ENCODE measurements around the gene LAMC3.
A peak's percentile ranks its signal among the peaks of the same experiment; 100 is the strongest.

The LAMC3 gene

DNA sequence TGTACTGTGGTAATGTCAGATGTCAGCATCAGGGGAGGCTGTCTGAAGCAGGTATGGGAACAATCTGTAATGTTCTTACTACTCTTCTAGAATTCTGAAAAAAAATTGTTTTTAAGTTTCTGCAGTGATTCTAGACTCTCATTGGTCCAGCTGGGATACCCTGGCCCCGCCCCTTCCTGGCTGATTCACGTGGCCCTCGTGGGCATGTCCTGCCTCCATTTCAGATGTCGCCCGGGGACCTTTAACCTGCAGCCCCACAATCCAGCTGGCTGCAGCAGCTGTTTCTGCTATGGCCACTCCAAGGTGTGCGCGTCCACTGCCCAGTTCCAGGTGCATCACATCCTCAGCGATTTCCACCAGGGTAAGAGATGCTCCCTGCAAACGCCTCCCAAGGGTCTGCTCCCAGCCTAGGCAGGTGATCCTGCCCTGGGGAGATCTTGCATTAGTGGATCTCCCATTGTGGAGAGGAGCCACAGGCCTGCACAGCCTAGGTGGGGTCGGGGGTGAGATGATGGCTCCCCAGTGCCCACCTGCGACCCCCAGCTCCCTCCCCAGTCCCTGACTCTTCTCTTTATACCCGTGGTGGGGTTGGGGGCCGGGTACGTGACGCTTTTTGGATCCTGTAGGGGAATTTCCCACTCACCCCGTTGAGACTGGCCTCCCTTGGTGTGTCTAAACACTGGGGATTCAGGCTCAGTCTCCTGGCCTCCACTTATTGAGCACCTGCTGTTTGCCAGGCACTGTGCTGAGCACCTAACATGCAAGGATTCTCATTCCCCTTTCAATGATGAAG, 36.5 kb downstream of the LAMC3 start:
- peak in 1 of 2 donors; percentile 24 for DNase-seq (ENCODE audit: low read depth in 2 of 2)

DNA sequence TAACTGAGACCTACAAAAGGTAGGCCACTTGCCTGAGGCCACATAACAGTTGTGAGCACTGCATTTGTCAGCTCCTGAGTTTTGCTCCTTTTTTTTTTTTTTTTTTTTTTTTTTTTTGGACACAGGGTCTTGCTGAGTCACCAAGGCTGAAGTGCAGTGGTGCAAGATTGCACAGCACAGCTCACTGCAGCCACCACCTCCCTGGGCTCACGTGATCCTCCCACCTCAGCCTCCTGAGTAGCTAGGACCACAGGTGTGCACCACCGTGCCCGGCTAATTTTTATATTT, 37.1 kb downstream of the LAMC3 start:
- DNase-seq (ENCODE audit: low read depth in 2 of 2), result no peak

- peak; percentile 52 to 56 for DNase-seq (ENCODE audit: low read depth in 2 of 2)
These were observed 37.7 kb downstream of the LAMC3 start for GRCh38 chr9:131046581-131047202.

GRCh38 chr9:131048332-131048731, 39.4 kb downstream of the LAMC3 start:
- no peak for DNase-seq (ENCODE audit: low read depth in 2 of 2)

GRCh38 chr9:131048820-131049219, 39.8 kb downstream of the LAMC3 start:
- DNase-seq (ENCODE audit: low read depth in 2 of 2), result no peak

DNA sequence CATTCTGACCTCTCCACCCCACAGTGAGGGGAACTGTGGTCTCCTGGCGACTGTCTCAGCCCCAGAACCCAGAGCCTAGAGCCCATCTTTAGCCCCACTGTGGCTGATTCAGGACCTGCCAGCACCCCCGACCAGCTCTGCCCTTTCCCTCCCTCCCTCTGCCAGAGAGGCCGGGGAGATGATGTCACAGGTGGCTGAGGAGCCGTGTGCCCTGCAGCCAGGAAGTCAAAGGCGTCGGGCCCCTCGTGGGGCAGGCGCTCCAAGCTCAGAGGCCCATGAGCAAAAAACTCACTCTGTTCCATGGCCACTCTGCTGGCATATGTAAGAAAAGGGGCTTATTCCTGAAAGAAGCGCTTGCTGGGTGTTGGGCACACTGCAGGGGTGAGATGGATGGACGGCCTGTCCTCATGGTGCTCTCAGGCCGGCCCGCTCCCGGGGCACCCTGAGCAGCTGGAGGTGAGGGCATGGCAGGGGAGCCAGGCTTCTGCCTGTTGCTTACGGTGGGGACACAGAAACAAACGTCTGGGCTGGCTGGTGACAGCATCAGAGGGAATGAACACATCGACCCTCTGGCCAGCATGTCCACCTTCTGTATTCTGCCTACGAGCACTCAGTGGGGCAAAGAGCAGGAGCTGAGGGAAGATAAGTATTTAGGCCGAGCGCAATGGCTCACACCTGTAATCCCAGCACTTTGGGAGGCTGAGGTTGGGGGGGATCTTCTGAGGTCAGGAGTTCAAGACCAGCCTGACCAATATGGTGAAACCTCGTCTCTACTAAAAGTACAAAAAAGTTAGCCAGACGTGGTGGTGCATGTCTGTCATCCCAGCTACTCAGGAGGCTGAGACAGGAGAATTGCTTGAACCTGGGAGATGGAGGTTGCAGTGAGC, 41.1 kb downstream of the LAMC3 start:
- no peak for DNase-seq (ENCODE audit: low read depth in 2 of 2)

DNA sequence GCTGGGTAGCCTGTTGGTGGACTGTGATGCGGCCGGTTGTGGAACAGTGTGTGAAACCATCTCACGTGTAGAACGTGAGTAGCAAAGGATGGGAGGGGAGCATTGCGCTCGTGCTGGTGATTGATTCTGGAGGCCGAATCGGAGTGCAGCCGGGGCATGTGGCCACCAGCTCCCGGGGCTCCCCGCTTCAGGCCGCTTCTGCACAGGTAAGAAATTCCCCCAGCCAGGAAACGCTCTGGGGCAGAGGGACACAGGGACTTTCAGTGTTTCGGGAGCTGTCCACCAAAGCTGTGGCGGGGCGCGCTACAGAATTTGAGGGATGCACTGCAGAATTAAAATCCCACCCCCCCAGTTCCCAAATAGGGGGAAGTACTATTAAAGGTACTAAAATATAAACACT, 41.9 kb downstream of the LAMC3 start:
- DNase-seq (ENCODE audit: low read depth in 2 of 2), result no peak

DNA sequence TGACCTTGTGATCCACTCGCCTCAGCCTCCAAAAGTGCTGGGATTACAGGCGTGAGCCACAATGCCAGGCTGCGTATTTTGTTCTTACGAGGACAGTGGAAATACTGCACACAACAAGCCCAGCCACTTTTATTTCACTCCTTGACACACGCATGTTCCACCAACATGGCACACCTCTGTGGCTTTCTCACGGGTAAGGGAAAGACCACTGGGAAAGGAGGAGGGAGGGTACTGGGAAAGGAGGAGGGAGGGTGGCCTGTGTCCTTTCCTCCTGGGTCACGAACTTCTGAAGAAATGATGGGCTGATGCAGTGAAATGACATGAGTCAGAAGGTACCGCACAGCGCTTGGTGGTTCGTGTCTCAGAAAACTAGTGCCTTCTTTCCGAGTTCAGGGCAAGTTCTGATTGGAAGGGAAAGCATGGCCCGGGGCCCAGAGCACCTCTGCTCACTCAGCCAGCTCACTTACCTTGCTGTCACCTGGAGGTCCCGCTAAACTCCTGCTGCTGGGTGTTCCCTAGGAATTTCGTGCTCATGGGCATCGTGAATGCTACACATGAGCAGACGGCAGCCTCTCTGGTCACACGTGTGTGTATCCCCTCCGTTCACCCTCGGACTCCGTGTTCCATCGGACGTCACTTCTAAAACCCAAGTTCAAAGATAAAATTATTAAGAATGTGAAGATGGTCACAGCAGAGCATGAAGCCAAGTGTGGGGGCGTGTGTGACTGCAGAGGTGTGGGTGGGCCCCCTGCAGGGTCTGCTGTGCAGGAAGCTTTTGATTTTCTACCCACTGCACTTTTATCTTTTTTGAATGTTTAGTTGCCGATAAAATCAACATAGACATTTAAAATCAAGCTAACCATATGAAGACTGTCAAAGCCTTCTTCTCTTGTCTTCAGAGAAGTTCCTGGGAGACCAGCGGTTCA, 42.9 kb downstream of the LAMC3 start:
- no peak for DNase-seq (ENCODE audit: low read depth in 2 of 2)

GRCh38 chr9:131053896-131054295, 44.9 kb downstream of the LAMC3 start:
- no peak for DNase-seq (ENCODE audit: low read depth in 2 of 2)

GRCh38 chr9:131056781-131057506, 48.0 kb downstream of the LAMC3 start:
- DNase-seq (ENCODE audit: low read depth in 2 of 2), result no peak

DNA sequence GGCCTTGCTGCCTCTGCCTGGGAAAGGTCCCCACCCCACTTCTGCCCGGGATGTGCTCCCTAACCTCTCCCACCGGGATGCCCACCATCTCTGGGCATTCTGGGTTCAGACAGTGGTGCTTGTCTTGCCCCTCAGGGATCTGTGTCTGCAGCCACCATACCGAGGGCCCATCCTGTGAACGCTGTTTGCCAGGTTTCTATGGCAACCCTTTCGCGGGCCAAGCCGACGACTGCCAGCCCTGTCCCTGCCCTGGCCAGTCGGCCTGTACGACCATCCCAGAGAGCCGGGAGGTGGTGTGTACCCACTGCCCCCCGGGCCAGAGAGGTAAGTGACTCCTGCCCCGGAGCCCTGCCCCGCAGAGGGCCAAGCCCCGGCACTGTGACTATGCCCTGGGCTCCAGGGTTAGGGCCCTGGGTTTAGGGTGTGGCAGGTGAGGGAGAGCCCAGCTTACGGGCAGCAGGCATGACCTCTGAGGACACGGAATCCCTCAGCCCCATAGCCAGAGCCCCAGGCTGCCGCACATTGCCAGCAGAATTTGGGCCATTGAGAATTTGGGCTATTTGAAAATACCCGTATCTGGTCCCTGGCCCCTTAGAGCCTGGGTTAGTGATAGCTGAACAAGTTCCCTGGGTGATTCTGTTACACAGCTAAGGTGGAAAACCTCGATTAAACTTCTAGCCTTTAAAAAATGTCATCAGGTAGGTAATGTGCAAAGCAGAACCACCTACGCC, 52.1 kb downstream of the LAMC3 start:
- no peak for DNase-seq (ENCODE audit: low read depth in 2 of 2)

DNA sequence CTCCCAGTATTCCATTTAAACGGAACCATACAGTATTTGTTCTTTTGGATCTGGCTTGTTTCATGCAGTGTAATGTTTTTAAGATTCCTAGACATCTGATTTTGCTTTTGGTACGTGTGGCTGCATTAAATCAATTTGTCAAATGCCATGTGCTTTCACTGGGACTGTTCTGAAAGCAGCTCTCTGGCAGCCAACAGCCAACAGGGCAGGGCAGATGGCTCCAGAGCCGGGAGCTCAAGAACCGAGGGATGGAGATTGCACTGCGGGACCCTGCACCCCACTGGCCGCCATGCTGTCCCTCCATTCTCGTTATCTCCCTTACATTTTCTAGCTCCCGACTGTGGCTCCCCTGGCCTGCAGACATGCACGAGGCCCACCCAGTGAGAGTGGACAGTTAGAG, 54.0 kb downstream of the LAMC3 start:
- DNase-seq (ENCODE audit: low read depth in 2 of 2), result no peak

DNA sequence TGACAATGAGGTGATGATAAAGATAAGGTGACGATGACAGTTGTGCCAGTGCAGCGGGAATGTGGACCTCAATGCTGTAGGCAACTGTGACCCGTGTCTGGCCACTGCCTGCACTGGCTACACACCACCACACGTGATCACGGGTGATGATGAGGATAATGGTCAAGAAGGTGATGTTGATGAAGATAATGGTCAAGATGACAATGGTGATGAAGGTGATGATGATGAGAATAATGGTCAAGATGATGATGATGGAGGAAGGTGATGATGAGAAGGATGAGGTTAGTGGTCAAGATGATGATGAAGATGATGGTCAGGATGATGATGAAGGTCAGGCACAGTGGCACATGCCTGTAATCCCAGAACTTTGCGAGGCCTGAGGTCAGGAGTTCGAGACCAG, 56.6 kb downstream of the LAMC3 start:
- DNase-seq (ENCODE audit: low read depth in 2 of 2), result no peak

DNA sequence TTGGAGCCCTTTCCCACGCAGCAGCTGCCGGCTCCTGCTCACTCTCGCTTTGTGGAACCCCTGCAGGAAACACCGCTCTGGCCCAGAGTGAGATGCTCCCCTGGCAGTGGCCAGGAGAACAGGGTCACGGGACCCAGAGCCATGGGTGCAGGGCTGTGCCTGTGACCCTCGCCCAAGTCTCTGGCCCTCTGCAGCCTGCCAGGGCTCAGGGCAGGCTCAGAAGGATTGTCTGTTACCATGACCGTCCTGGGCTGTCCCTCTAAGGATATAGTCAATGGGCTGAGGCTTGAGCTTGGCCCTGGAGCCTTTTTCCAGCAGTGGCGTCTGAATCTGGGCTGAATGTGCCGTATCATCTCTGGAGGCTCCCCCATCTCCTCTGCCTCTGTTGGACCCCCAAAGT, 58.7 kb downstream of the LAMC3 start:
- DNase-seq (ENCODE audit: low read depth in 2 of 2), result no peak

DNA sequence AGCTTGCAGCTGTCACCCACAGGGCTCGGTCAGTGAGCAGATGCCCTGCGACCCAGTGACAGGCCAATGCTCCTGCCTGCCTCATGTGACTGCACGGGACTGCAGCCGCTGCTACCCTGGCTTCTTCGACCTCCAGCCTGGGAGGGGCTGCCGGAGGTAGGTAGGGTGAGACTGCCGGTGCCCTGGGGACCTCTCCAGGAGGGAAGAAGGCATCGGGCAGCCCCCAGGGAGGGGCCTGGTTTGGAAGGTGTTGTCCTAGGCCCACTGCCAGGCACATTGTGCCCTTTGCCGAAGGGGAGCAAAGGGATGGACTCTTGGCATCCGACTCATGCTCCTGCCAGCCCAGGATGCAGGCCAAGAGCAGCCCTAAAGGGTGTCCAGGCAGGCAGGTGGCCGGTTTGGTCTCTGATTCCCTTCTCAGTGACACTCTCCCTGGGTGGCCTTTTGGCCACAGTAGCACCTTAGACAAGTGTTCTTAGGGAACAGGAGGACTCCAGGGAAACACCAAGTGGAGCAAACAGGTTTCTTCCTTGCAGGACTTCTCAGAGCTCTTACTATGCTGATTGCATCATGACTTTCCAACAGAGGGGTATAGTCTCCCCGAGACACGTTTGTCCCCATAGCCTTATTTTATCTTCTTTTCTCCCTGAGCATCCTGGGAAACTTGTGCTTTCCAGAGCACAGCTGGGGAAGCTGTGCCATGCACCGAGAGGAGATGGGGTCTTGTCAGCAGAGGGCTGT, 59.3 kb downstream of the LAMC3 start:
- DNase-seq (ENCODE audit: low read depth in 2 of 2), result no peak

- no peak for DNase-seq (ENCODE audit: low read depth in 2 of 2)
These were observed 60.7 kb downstream of the LAMC3 start for GRCh38 chr9:131069699-131070098.

DNA sequence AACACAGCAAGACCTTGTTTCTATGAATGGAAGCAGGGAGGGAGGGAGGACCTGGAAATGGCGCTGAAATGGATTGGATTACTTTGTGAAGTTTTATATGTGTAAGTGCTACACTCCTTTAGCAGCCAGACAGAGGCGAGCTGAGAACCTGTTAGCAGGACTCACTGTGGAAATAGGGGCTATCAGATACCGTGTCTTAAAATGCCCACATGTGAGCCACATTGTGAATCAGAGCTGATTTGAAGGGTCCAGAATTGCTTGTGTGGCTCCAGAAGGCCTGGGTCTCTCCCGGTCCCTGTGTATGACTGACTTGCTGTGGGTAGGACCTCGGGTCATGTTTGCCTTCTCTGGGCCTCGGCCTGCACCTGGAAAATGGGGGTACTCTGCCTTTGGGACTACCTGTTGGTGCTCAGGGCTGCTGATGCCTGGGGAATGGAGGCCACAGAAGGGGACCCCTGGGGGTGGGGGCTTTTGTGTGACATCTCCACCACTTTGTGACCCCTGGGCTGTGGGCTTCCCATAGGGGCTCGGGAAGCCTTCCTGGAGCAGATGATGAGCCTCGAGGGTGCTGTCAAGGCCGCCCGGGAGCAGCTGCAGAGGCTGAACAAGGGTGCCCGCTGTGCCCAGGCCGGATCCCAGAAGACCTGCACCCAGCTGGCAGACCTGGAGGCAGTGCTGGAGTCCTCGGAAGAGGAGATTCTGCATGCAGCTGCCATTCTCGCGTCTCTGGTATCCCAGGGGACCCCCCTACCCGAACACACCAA, 63.3 kb downstream of the LAMC3 start:
- no peak for DNase-seq (ENCODE audit: low read depth in 2 of 2)

DNA sequence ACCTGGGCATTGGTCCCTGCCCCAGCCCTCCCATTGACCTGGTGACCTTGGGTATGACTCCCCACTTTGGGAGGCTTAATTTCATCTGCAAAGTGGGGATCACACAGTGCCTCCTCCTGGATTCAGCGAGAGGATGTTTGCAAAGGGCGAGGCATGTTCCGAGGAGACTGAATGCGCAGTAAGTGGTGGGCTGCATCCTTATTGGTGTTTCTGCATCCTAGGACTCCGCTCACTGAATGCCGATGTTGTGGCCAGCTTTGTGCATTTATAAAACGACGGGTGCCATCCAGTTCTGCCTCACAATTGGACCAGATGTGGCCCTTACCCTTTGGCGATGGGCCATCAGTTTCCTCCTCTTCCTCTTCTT, 63.9 kb downstream of the LAMC3 start:
- no peak for DNase-seq (ENCODE audit: low read depth in 2 of 2)
